H9 (cell line): Measurements from ENCODE around the gene NRIP3. TPM values are rescaled to one million over a fixed set of nuclear protein-coding genes. Genes with fewer than 3 reads are reported as not detected.

Source experiments
- DNase-seq: peaks from one replicate; pipeline ENCODE4 v3.0.0-alpha.2; 2017
- H2AFZ ChIP-seq: one replicate; pipeline ENCODE4 v1.6.1; 2013; ENCODE audit warnings: mild to moderate bottlenecking, low read length, control low read depth, moderate library complexity
- H2AK5ac ChIP-seq: 2 replicates; pipeline ENCODE4 v1.6.1; 2013; ENCODE audit warnings: low read length, control low read depth, mixed read lengths; ENCODE audit not compliant: insufficient read length
- H2BK120ac ChIP-seq: one replicate; pipeline ENCODE4 v1.6.1; 2013; ENCODE audit warnings: low read depth, mild to moderate bottlenecking, low read length, control low read depth, inconsistent platforms; ENCODE audit not compliant: poor library complexity, severe bottlenecking
- H2BK12ac ChIP-seq: 2 replicates; pipeline ENCODE4 v1.6.1; 2013; ENCODE audit warnings: low read length, control low read depth, mixed read lengths, low read depth; ENCODE audit not compliant: insufficient read length
- H2BK15ac ChIP-seq: 2 replicates; pipeline ENCODE4 v1.6.1; 2013; ENCODE audit warnings: low read depth, low read length, control low read depth
- H2BK20ac ChIP-seq: one replicate; pipeline ENCODE4 v1.6.1; 2013; ENCODE audit warnings: low read depth, mild to moderate bottlenecking, low read length, control low read depth, inconsistent platforms; ENCODE audit not compliant: poor library complexity, severe bottlenecking
- H2BK5ac ChIP-seq: 2 replicates; pipeline ENCODE4 v1.6.1; 2013; ENCODE audit warnings: low read length, control low read depth, mixed read lengths; ENCODE audit not compliant: insufficient read length
- H3K14ac ChIP-seq: 2 replicates; pipeline ENCODE4 v1.6.1; 2013; ENCODE audit warnings: low read length, control low read depth; ENCODE audit not compliant: insufficient read depth
- H3K18ac ChIP-seq: 2 replicates; pipeline ENCODE4 v1.6.1; 2013; ENCODE audit warnings: low read depth, mild to moderate bottlenecking, mixed read lengths, low read length, control low read depth; ENCODE audit not compliant: insufficient read length
- H3K23ac ChIP-seq: 2 replicates; pipeline ENCODE4 v1.6.1; 2013; ENCODE audit warnings: low read length, control low read depth, mixed read lengths, low read depth; ENCODE audit not compliant: insufficient read length
- H3K23me2 ChIP-seq: 2 replicates; pipeline ENCODE4 v1.6.1; 2013; ENCODE audit warnings: low read depth, mild to moderate bottlenecking, mixed read lengths, low read length, control low read depth; ENCODE audit not compliant: insufficient read length, poor library complexity, severe bottlenecking
- H3K27ac ChIP-seq: 2 replicates; pipeline ENCODE4 v1.5.1; 2013; ENCODE audit warnings: low read length, control low read depth, mixed read lengths, low read depth; ENCODE audit not compliant: insufficient read length
- H3K27me3 ChIP-seq: 2 replicates; pipeline ENCODE4 v1.6.1; 2013; ENCODE audit warnings: low read length, control low read depth, inconsistent platforms; ENCODE audit not compliant: insufficient read depth
- H3K4ac ChIP-seq: 2 replicates; pipeline ENCODE4 v1.6.1; 2013; ENCODE audit warnings: low read depth, mild to moderate bottlenecking, control low read depth, inconsistent platforms, low read length, moderate library complexity
- H3K4me1 ChIP-seq: 2 replicates; pipeline ENCODE4 v1.6.1; 2013; ENCODE audit warnings: low read length, control low read depth, inconsistent platforms; ENCODE audit not compliant: insufficient read depth
- H3K4me2 ChIP-seq: 2 replicates; pipeline ENCODE4 v1.6.1; 2013; ENCODE audit warnings: low read length, control low read depth, mixed read lengths; ENCODE audit not compliant: insufficient read length, insufficient read depth
- H3K56ac ChIP-seq: 2 replicates; pipeline ENCODE4 v1.6.1; 2013; ENCODE audit warnings: low read depth, mild to moderate bottlenecking, mixed read lengths, low read length, control low read depth; ENCODE audit not compliant: insufficient read length
- H3K79me1 ChIP-seq: 2 replicates; pipeline ENCODE4 v1.6.1; 2013; ENCODE audit warnings: low read depth, mild to moderate bottlenecking, moderate library complexity, low read length, control low read depth, inconsistent platforms; ENCODE audit not compliant: insufficient read depth, poor library complexity, severe bottlenecking
- H3K79me2 ChIP-seq: 2 replicates; pipeline ENCODE4 v1.6.1; 2013; ENCODE audit warnings: low read length, control low read depth, inconsistent platforms; ENCODE audit not compliant: insufficient read depth
- H3K9ac ChIP-seq: 2 replicates; pipeline ENCODE4 v1.6.1; 2013; ENCODE audit warnings: low read length, control low read depth, mixed read lengths; ENCODE audit not compliant: insufficient read length; ENCODE audit errors: extremely low read depth
- H3K9me3 ChIP-seq: one replicate; pipeline ENCODE4 v1.6.1; 2013; ENCODE audit warnings: low read depth, low read length, inconsistent platforms; ENCODE audit not compliant: control insufficient read depth
- H3T11ph ChIP-seq: one replicate; pipeline ENCODE4 v1.6.1; 2013; ENCODE audit warnings: mild to moderate bottlenecking, low read length, control low read depth, inconsistent platforms
- H4K20me1 ChIP-seq: one replicate; pipeline ENCODE4 v1.6.1; 2013; ENCODE audit not compliant: control insufficient read depth, insufficient read length, insufficient read depth
- H4K5ac ChIP-seq: 2 replicates; pipeline ENCODE4 v1.6.1; 2013; ENCODE audit warnings: low read depth, mild to moderate bottlenecking, mixed read lengths, low read length, control low read depth; ENCODE audit not compliant: insufficient read length
- H4K8ac ChIP-seq: replicated peaks from 2 replicates; pipeline ENCODE4 v1.6.1; 2013; ENCODE audit warnings: low read length, control low read depth, mixed read lengths, low read depth; ENCODE audit not compliant: insufficient read length
- H4K91ac ChIP-seq: 2 replicates; pipeline ENCODE4 v1.6.1; 2013; ENCODE audit warnings: low read depth, mild to moderate bottlenecking, moderate library complexity, mixed read lengths, low read length, control low read depth; ENCODE audit not compliant: insufficient read length
- H3K27ac Mint-ChIP-seq, 3 experiments: 2 replicates in 2 of 3; 3 replicates in 1 of 3; pipeline ENCODE4 v1.8.0; 2020 to 2021; ENCODE audit warnings: mixed read lengths in 3 of 3, mild to moderate bottlenecking in 1 of 3, moderate library complexity in 1 of 3
- H3K27me3 Mint-ChIP-seq: 2 replicates; pipeline ENCODE4 v1.8.0; 2021; ENCODE audit warnings: low read depth, mild to moderate bottlenecking, moderate library complexity, mixed read lengths
- H3K36me3 Mint-ChIP-seq, 3 experiments: 2 replicates in 2 of 3; 3 replicates in 1 of 3; pipeline ENCODE4 v1.8.0; 2020 to 2021; ENCODE audit warnings: low read depth in 3 of 3, mixed read lengths in 3 of 3; ENCODE audit not compliant: insufficient read depth in 1 of 3
- H3K4me1 Mint-ChIP-seq, 2 experiments: 2 replicates each; pipeline ENCODE4 v1.8.0; 2020; ENCODE audit warnings: mixed read lengths in 2 of 2
- H3K4me3 Mint-ChIP-seq, 2 experiments: 2 replicates in 1 of 2; 3 replicates in 1 of 2; pipeline ENCODE4 v1.8.0; 2020 to 2021; ENCODE audit warnings: mild to moderate bottlenecking in 2 of 2, mixed read lengths in 2 of 2, moderate library complexity in 1 of 2
- H3K9me3 Mint-ChIP-seq, 2 experiments: 2 replicates in 1 of 2; 3 replicates in 1 of 2; pipeline ENCODE4 v1.8.0; 2020; ENCODE audit warnings: mild to moderate bottlenecking in 2 of 2, mixed read lengths in 2 of 2, moderate library complexity in 1 of 2
- CTCF ChIP-seq: fragments of 200-600 bp; sonication (generic); conservative IDR thresholded peaks from 3 replicates; pipeline ENCODE4 v1.8.0; 2021; ENCODE audit warnings: antibody characterized with exemption, mild to moderate bottlenecking
- WGBS: extraction: QIAGEN DNeasy Blood & Tissue Kit; methylation state at CpG from one replicate; pipeline ENCODE4 v1.1.7; 2013; ENCODE audit warnings: missing lambda C conversion rate, low lambda C conversion rate, mixed read lengths; ENCODE audit not compliant: insufficient read length; ENCODE audit errors: extremely low coverage; 5-methylcytosine and 5-hydroxymethylcytosine counted together
- total RNA-seq: library from RNA; stranded (reverse); gene quantifications from 2 replicates; pipeline ENCODE4 v1.2.1, GENCODE V29; 2021

The NRIP3 gene
- total RNA-seq, 1 experiment from 2014 or later, result 4.2 TPM

- no peak overlapping the region for H4K8ac ChIP-seq
- no peak overlapping the region for H2BK20ac ChIP-seq
- WGBS, result no CpG with 5 or more reads among the region's 3 CpGs
- H3K27me3 ChIP-seq, result no peaks in the 10 kb centered on the region
- DNase-seq, result no peak
- H3K4me1 ChIP-seq, result no peaks in the 10 kb centered on the region; the same call in 1 of the 2 replicates
- H2BK15ac ChIP-seq, result no peak overlapping the region
- no peak overlapping the region for H3K4me2 ChIP-seq
- H3K27ac ChIP-seq, result no peak overlapping the region
- no peak for TF ChIP-seq CTCF
- H3K23me2 ChIP-seq, result no peaks in the 10 kb centered on the region
- H3K27ac Mint-ChIP-seq, result no peak overlapping the region
- H3T11ph ChIP-seq, result no peak overlapping the region
- H3K23ac ChIP-seq, result no peak overlapping the region
- H3K4me3 Mint-ChIP-seq, result no peak overlapping the region
- no peaks in the 10 kb centered on the region for H3K36me3 Mint-ChIP-seq
- H3K4ac ChIP-seq, result no peak overlapping the region
- H2BK5ac ChIP-seq, result no peak overlapping the region
- H4K91ac ChIP-seq, result no peak overlapping the region
- H3K79me2 ChIP-seq, result no peaks in the 10 kb centered on the region
- H3K14ac ChIP-seq, result no peak overlapping the region
- peaks cover 7% of the 10 kb centered on the region for H3K27me3 Mint-ChIP-seq
- H2AK5ac ChIP-seq, result no peak overlapping the region
- H3K9me3 Mint-ChIP-seq, result no peaks in the 10 kb centered on the region
- no peak overlapping the region for H2BK120ac ChIP-seq
- H2BK12ac ChIP-seq, result no peak overlapping the region
- H3K18ac ChIP-seq, result no peak overlapping the region
- peaks cover 31 to 32% of the 10 kb centered on the region in 2 experiments for H3K4me1 Mint-ChIP-seq
- no peak overlapping the region for H3K56ac ChIP-seq
- no peak overlapping the region for H3K9ac ChIP-seq
- no peaks in the 10 kb centered on the region for H4K20me1 ChIP-seq
- no peaks in the 10 kb centered on the region for H3K9me3 ChIP-seq
- no peak overlapping the region for H2AFZ ChIP-seq
- H4K5ac ChIP-seq, result no peak overlapping the region
- H3K79me1 ChIP-seq, result no peaks in the 10 kb centered on the region
Observed at GRCh38 chr11:9038541-9038940, 34.7 kb upstream of the NRIP3 start.
